Keratinocyte (primary cell): ENCODE data around the gene DSCAM.

Experiments
- EZH2 ChIP-seq: IDR thresholded peaks from one replicate; pipeline ENCODE4 v1.6.1; 2012; ENCODE audit warnings: inconsistent platforms, mild to moderate bottlenecking, low read length, moderate library complexity
- TF ChIP-seq, protein P1 (sequence below), 3 experiments: IDR thresholded peaks in 1 of 3; conservative IDR thresholded peaks in 1 of 3; optimal IDR thresholded peaks in 1 of 3; 2 replicates in 2 of 3; 3 replicates in 1 of 3; pipeline versions ENCODE3 to v1.5.1; 2011; ENCODE audit warnings: low read length in 3 of 3, mild to moderate bottlenecking in 3 of 3, moderate library complexity in 2 of 3, control low read depth in 1 of 3, inconsistent platforms in 1 of 3; ENCODE audit not compliant: insufficient read depth in 2 of 3; ENCODE audit errors: extremely low read depth in 1 of 3

DNA sequence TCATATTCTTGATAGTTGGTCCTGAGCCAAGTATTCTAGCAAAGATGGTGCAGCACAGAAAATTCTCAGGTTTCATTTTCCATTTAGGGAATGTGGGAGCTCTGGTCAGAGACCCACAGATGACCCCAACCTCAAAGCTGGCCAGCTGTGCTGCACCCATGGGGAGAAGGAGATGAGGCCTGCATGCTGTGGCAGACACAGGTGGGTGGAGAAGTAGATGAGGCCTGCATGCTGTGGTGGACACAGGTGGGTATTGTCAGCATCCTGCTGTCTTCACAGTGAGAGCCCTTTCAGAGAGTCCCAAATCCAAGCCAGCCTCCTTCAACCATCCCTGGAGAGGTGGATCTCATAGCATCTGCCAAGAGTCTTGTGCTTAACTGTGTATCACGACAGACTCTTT, 77.7 kb downstream of the DSCAM start:
- TF ChIP-seq, protein P1, sequence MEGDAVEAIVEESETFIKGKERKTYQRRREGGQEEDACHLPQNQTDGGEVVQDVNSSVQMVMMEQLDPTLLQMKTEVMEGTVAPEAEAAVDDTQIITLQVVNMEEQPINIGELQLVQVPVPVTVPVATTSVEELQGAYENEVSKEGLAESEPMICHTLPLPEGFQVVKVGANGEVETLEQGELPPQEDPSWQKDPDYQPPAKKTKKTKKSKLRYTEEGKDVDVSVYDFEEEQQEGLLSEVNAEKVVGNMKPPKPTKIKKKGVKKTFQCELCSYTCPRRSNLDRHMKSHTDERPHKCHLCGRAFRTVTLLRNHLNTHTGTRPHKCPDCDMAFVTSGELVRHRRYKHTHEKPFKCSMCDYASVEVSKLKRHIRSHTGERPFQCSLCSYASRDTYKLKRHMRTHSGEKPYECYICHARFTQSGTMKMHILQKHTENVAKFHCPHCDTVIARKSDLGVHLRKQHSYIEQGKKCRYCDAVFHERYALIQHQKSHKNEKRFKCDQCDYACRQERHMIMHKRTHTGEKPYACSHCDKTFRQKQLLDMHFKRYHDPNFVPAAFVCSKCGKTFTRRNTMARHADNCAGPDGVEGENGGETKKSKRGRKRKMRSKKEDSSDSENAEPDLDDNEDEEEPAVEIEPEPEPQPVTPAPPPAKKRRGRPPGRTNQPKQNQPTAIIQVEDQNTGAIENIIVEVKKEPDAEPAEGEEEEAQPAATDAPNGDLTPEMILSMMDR (optimal IDR thresholded peaks at IDR 0.05 in 1 of 3, IDR thresholded peaks at IDR 0.05 in 1 of 3, conservative IDR thresholded peaks at IDR 0.05 in 1 of 3; ENCODE audit: extremely low read depth in 1 of 3, insufficient read depth in 2 of 3, low read length in 3 of 3): no peak
- no peak for TF ChIP-seq EZH2
